ENCODE data around the gene NFATC1.

NFATC1 gene

DNA sequence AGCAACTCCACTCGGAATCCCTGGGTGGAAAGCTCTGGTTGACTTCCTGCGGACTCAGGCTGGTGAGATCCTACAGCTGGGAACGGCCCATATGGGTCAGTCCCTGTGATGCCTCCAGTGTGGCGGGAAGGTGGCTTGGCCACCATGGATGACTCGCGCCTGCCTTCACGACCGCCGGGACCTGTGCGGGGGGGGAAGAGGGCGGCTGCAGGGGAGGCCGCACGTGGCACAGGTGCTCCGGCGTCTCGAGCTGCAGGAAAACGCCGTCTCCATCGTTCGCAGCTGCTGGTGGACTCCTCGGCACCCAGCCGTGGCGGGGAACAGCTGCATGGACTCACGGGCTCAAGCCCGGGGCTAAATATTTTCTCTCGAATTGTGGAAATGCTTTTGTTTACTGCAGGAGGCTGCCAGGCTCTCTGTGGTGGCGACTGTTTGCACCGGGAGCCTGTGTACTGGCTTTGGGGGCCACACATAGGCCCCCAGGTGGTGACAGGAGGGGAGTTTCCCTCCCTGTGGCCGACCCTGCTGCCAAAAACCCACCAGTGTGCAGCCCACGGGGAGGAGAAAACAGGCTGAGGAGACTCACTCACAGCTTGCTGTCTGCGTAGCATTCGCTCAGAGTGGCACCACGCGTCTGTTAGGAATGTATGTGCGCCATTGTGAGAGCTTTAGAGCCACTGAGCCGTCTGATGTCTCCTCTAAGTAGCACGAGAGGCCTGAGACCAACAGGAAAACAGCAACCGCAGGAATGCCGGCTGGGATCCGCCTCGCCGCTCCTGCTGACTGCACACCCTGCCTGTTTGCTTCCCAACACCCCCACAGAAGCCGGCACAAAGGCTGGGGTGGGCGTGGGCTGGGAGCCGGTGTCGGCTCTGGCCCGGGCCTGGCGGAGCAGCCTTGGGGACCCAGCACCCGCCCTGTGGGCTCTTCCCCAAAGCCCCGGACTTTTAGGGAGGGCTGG is 89.2 kb downstream of the NFATC1 start:
- peak overlapping the region; percentile 47 to 69 for H3K27ac ChIP-seq
- peak overlapping the region; percentile 59 for H3K4me3 ChIP-seq
- TF ChIP-seq, protein P1, sequence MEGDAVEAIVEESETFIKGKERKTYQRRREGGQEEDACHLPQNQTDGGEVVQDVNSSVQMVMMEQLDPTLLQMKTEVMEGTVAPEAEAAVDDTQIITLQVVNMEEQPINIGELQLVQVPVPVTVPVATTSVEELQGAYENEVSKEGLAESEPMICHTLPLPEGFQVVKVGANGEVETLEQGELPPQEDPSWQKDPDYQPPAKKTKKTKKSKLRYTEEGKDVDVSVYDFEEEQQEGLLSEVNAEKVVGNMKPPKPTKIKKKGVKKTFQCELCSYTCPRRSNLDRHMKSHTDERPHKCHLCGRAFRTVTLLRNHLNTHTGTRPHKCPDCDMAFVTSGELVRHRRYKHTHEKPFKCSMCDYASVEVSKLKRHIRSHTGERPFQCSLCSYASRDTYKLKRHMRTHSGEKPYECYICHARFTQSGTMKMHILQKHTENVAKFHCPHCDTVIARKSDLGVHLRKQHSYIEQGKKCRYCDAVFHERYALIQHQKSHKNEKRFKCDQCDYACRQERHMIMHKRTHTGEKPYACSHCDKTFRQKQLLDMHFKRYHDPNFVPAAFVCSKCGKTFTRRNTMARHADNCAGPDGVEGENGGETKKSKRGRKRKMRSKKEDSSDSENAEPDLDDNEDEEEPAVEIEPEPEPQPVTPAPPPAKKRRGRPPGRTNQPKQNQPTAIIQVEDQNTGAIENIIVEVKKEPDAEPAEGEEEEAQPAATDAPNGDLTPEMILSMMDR (IDR thresholded peaks at IDR 0.05), result no peak
- no peak for DNase-seq (ENCODE audit: low spot score)

DNA sequence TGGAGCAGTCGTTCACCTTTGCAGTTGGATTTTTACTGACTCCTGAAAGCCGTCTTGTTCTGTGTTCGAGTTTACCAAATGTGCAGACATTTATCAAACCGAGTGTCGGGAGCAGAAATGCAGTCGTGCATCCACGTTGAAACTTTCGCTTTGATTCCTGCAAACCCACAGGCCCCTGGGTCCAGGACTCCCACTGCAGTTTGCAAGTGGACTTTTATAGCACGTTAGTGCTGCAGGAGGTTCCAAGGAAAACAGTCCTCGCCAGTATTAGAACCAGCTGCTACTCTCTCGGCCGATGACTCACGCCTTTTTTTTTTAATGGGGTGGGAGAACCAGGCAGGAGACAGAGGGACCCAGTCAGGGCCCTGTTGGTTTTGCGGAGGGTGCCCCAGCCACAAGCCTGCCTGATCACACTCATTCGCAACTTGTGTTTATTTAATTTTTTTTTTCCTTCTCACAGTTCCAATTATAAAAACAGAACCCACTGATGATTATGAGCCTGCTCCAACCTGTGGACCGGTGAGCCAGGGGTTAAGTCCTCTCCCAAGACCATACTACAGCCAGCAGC is 90.1 kb downstream of the NFATC1 start:
- H3K4me3 ChIP-seq, result peak overlapping the region; percentile 59
- DNase-seq (ENCODE audit: low spot score), result no peak
- TF ChIP-seq, protein P1 (IDR thresholded peaks at IDR 0.05), result no peak
- peak overlapping the region; percentile 47 to 69 for H3K27ac ChIP-seq

DNA sequence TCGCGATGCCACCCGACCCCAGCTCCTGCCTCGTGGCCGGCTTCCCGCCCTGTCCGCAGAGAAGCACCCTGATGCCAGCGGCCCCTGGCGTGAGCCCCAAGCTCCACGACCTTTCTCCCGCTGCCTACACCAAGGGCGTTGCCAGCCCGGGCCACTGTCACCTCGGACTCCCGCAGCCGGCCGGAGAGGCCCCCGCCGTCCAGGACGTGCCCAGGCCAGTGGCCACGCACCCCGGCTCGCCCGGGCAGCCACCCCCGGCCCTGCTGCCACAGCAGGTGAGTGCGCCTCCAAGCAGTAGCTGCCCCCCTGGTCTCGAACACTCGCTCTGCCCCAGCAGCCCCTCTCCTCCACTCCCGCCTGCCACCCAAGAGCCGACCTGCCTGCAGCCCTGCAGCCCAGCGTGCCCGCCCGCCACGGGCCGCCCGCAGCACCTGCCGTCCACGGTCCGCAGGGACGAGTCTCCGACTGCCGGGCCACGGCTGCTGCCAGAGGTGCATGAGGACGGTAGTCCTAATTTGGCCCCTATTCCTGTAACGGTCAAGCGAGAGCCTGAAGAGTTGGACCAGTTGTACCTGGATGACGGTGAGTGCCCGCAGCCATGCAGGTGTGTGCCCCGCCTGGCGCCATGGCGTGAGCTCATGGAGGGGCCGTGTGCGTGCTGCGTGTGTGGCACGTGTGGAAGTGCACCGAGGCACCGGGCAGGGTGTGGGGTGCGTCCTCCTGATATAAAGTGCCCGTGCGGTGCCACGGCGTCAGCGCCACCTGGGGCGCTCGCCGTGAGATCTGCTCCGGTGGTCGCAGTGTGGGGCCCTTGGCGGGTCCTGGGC is 90.8 kb downstream of the NFATC1 start:
- no peak for DNase-seq (ENCODE audit: low spot score)
- TF ChIP-seq, protein P1 (IDR thresholded peaks at IDR 0.05), result no peak
- peak overlapping the region; percentile 17 for H3K4me3 ChIP-seq
- peak overlapping the region; percentile 34 to 68 for H3K27ac ChIP-seq

DNA sequence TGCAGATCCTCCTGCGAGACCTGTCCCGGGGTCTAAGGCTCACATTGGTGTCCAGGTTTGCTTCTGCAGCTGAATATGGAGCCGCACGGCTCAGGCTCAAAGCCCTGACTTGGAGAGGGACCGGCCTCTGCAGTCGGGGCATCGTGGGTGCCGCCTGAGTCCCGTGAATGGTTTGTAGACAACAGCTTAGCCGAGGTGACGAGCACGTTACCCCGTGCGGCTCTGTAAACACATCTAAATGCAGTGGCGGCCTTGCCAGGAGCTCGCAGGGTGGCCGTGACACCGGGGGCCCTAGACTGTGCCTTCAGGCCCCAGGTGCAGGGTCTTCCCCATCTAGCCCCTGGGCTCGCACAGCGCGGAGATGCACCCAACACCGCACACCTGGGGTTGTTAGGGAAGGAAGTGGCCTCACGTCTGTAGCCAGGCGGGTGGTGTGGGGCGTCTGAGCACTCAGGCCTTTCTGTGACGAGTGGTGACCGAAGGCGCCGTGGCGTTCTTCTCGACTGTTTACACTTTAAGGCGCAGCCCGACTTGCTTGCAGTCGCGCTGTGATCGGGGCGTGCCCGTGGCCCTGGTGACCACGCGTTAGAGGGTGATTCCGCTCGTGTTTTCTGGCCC is 91.6 kb downstream of the NFATC1 start:
- TF ChIP-seq, protein P1 (IDR thresholded peaks at IDR 0.05), result no peak
- Histone ChIP-seq H3K27ac (no peak overlapping the region), H3K4me3 (no peak overlapping the region)
- DNase-seq (ENCODE audit: low spot score), result no peak

DNA sequence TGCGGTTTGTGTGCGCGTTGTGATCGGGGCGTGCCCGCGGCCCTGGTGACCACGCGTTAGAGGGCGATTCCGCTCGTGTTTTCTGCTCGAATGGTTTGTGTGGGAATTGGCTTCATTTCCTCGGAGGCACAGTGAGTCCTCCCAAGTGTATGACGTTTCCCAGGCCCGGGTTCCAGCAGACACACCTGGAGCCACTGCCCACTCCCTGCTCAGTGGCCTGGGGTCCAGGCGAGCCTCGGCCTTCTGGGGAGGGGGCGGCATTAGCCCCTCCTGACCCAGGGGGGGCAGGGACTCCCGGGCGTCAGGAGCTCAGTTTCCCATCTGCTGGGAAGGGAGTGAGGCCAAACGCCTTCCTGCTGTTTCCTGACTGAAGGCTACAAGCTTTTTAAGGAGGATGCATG is 92.1 kb downstream of the NFATC1 start:
- Histone ChIP-seq H3K27ac (no peak overlapping the region), H3K4me3 (no peak overlapping the region)
- no peak for DNase-seq (ENCODE audit: low spot score)
- TF ChIP-seq, protein P1 (IDR thresholded peaks at IDR 0.05), result no peak

DNA sequence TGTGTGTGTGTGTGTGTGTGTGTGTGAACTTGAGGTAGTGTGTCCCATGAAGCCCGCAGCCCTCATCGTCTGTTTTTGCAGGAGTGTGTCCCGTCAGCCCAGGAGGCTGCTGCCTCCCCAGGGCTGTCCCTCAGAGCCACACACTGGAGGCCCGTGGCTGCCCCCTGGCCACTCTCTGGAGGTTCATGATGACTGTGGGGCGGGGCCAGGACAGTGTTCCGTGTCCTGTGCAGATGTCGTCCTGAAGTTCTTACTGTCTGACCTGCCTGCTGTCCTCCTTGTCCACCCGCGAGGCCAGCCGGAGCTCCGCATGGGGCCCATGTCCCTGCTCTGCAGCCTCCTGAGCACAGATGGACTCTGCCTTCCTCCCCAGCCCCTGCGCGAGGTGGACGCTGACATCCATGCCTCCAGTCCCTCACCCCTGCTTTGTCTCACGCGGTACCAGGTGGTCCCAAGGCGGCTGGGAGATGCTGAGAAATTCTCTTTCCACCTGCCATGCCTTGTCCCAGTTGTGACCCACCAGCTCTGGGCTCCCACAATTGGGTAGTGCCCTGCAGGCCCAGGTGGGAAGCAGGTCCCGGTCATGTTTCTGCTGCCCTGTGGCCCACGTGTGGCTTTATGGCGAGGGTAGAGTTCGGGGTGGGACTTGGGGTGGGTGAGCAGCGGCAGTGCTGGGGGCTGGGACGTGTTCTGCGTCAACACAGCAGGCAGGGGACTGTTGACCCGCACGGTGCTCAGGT is 92.8 kb downstream of the NFATC1 start:
- no peak for DNase-seq (ENCODE audit: low spot score)

More for the DNA sequence above, 92.8 kb downstream of the NFATC1 start:
- H3K4me3 ChIP-seq, result no peak overlapping the region
- TF ChIP-seq, protein P1 (IDR thresholded peaks at IDR 0.05), result no peak
- H3K27ac ChIP-seq, result no peak overlapping the region

Data from coronary artery (tissue), 2 donors.